HG03469 (cell line): ENCODE data around the gene DIAPH2.

Experiments
- ATAC-seq: cut with Tn5 transposase; IDR thresholded peaks from one replicate; pipeline ENCODE4 v1.9.1; 2021; ENCODE audit warnings: mild to moderate bottlenecking, moderate library complexity, moderate number of reproducible peaks; ENCODE audit not compliant: unreplicated experiment

The DIAPH2 gene

DNA sequence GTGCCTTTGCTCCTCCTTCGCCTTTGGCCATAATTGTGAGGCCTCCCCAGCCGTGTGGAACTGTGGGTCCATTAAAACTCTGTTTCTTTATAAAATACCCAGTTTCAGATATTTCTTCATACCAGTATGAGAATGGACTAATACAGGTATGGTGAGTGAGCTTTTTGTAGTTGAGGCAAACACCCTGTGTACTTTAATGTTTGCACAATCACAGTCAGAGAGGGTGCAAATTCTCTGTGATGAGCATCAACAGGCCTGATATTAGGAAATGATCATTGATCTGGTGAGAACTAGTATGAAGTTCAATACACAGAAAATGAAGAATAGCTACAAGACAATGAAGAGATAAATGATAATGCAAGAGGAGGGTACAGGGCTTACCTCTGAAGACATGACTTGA is 943.7 kb downstream of the DIAPH2 start:
- no peak for ATAC-seq

GRCh38 chrX:97628807-97629596 is 944.4 kb downstream of the DIAPH2 start:
- no peak for ATAC-seq

DNA sequence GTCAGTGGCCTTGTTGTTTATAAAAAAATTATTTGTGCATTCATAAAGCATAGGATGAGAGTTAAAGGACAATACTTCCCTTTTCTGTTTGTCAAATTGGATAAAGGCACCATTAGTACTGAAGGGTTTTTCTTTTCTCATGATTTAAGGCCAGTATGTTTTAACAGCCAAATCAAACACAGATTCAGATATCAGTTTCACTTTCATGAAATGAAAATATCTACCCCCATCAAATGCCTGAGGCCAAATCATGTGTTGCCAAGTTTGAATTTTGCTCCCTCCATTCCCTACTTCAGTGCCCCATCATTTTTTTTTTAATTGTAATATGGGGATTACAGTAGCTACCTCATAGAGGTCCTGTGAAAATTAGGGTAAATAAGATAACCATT is 944.9 kb downstream of the DIAPH2 start:
- ATAC-seq = no peak

DNA sequence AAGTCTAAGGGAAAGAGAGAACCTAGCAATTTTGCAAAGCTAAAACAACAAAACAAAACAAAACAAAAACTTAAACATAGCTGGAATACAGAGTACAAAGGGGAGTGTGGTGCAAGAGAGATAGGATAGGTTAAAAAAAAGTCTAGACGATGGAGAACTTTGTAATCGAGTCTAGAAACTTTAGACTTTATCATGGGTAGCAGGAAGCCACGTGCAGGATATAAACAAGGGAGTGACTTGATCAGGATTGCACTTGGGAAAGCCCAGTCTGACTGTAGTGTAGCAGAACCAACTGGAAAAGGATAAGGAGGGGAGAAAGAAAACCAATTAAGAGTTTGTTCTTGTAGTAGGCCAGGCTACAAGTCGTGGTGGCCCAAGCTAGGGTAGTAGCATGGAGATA is 949.2 kb downstream of the DIAPH2 start:
- ATAC-seq = no peak

DNA sequence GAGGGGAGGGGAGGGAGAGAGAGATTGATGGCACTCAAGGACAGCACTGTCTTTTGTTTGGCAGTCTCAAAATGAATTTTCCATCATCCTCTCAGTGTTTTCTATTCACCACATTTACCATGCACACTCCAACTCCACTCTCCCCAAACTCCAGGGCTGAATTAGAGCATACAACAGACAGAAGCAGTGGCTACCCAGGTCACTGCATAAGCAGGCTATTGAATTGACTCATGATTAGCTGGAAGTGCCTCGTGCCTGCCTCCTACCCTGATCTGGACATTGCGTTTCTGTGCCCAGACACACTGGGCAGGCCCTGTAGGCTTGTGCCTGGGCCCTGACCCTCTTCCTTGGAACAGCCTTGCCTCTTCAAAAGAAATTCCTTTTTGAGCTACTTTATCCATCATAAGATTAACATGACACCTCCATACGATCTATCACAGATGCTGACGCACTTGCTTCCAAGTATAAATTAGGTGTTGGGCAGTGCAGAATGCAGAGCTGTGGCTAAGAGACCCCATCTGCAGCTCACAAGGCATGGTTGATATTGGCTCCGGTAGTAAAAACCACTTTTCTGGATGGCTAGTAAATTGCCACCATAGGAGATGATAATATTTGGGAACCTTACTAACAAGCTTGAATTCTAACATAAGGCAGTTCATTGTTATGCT is 952.0 kb downstream of the DIAPH2 start:
- no peak for ATAC-seq

- no peak for ATAC-seq
Observed at GRCh38 chrX:97637289-97637688, 952.6 kb downstream of the DIAPH2 start.

DNA sequence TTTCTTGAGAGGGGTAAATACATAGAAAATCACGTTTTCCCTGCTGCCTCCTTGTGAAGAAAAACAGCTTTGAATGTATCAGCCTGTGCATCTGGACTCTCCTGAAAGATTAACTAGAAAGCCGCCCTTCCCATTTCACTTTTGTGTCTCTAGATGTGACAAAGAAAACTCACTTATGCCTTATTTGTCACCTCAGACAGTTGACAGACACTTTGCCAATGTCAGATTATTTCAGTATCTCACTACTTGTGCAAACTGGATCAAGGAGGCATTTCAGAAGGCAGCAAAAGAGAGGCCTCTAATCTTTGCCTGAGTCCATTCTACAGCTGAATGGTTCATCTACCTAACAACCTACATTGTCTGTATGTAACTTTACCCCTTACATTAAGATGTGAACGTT is 954.0 kb downstream of the DIAPH2 start:
- ATAC-seq = no peak

DNA sequence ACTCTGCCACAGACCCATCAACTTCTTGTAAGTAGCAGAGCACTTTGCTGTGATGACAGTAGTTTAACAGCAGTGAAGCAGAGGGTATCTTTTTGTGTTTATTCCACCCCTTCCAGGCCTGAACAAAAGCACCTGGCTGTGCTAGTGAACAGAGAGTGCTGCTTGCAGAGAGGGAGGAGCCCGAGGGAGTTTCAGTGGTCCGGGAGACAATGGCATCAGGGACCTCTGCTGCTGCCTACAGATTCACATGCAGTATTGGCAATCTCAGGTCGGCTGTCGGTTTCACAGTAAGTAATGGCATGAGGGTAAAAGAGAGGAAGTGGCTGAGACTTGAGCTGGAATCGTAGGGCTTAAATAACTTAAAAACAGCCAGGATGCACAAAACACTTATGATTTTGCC is 954.9 kb downstream of the DIAPH2 start:
- no peak for ATAC-seq
